HepG2 (cell line): Measurements from ENCODE around the gene SRSF1. TPM values are rescaled to one million over a fixed set of nuclear protein-coding genes. Genes with fewer than 3 reads are reported as not detected.

Source experiments
- CBFB ChIP-seq: sonication (generic); formaldehyde crosslinking; IDR thresholded peaks from 2 replicates; pipeline ENCODE4 v1.4.0; 2020; ENCODE audit warnings: missing genetic modification reagents
- CBX1 ChIP-seq: IDR thresholded peaks from one replicate; pipeline ENCODE4 v1.6.1; 2016; ENCODE audit warnings: antibody characterized with exemption, low read depth
- CEBPG ChIP-seq: IDR thresholded peaks from 2 replicates; pipeline ENCODE4 v1.6.1; 2016
- ELF3 ChIP-seq: IDR thresholded peaks from 2 replicates; pipeline ENCODE4 v1.6.1; 2016; ENCODE audit warnings: missing genetic modification reagents, missing compliant biosample characterization
- FOXK1 ChIP-seq: sonication (generic); formaldehyde crosslinking; IDR thresholded peaks from 2 replicates; pipeline ENCODE4 v1.4.0; 2020; ENCODE audit warnings: low read depth, missing genetic modification reagents, borderline replicate concordance
- HCFC1 ChIP-seq: fragments of 150-350 bp; IDR thresholded peaks from 2 replicates; pipeline ENCODE4 v1.6.1; 2014; ENCODE audit warnings: low read depth, low read length
- HOXD1 ChIP-seq: sonication (generic); formaldehyde crosslinking; IDR thresholded peaks from 2 replicates; pipeline ENCODE4 v1.5.0; 2020; ENCODE audit warnings: missing genetic modification reagents
- MXD4 ChIP-seq: IDR thresholded peaks from 2 replicates; pipeline ENCODE4 v1.6.1; 2016; ENCODE audit warnings: mild to moderate bottlenecking, missing biosample characterization, missing genetic modification reagents
- MYNN ChIP-seq: sonication (generic); formaldehyde crosslinking; IDR thresholded peaks from 2 replicates; pipeline ENCODE4 v1.4.0; 2020; ENCODE audit warnings: mild to moderate bottlenecking, low read depth, missing genetic modification reagents
- RAD51 ChIP-seq: fragments of 450-650 bp; IDR thresholded peaks from 2 replicates; pipeline ENCODE4 v1.6.1; 2016; ENCODE audit warnings: borderline replicate concordance
- SIN3A ChIP-seq: IDR thresholded peaks from 2 replicates; pipeline ENCODE4 v1.6.1; 2011; ENCODE audit warnings: low read depth, mild to moderate bottlenecking, control low read depth, low read length, borderline replicate concordance
- SMARCC2 ChIP-seq: fragments of 450-650 bp; IDR thresholded peaks from 2 replicates; pipeline ENCODE4 v1.6.1; 2017; ENCODE audit warnings: antibody characterized with exemption, mild to moderate bottlenecking
- SRY ChIP-seq: sonication (generic); formaldehyde crosslinking; IDR thresholded peaks from 2 replicates; pipeline ENCODE4 v1.8.0; 2022; ENCODE audit warnings: mild to moderate bottlenecking, missing genetic modification reagents
- YEATS4 ChIP-seq: sonication (generic); formaldehyde crosslinking; IDR thresholded peaks from 2 replicates; pipeline ENCODE4 v1.4.0; 2020; ENCODE audit warnings: missing genetic modification reagents, borderline replicate concordance
- ZBTB43 ChIP-seq: sonication (generic); formaldehyde crosslinking; conservative IDR thresholded peaks from 2 replicates; pipeline ENCODE4 v1.4.0; 2020; ENCODE audit warnings: missing genetic modification reagents
- ZFP1 ChIP-seq: IDR thresholded peaks from 2 replicates; pipeline ENCODE4 v1.6.1; 2016
- ZFYVE20 ChIP-seq: sonication (generic); formaldehyde crosslinking; IDR thresholded peaks from 2 replicates; pipeline ENCODE4 v1.8.0; 2023; ENCODE audit warnings: low read depth, mild to moderate bottlenecking, moderate library complexity, missing genetic modification reagents, borderline replicate concordance
- ZMAT5 ChIP-seq: sonication (generic); formaldehyde crosslinking; IDR thresholded peaks from 2 replicates; pipeline ENCODE4 v1.5.0; 2020; ENCODE audit warnings: mild to moderate bottlenecking, low read depth, missing genetic modification reagents, borderline replicate concordance
- ZNF34 ChIP-seq: sonication (generic); formaldehyde crosslinking; IDR thresholded peaks from 2 replicates; pipeline ENCODE4 v1.4.0; 2020; ENCODE audit warnings: mild to moderate bottlenecking, missing genetic modification reagents, borderline replicate concordance
- ZNF569 ChIP-seq: sonication (generic); formaldehyde crosslinking; IDR thresholded peaks from 2 replicates; pipeline ENCODE4 v1.5.0; 2020; ENCODE audit warnings: mild to moderate bottlenecking, missing genetic modification reagents, moderate library complexity, borderline replicate concordance
- ZNF615 ChIP-seq: sonication (generic); formaldehyde crosslinking; IDR thresholded peaks from 2 replicates; pipeline ENCODE4 v1.5.0; 2020; ENCODE audit warnings: mild to moderate bottlenecking, missing genetic modification reagents, borderline replicate concordance
- ZSCAN5A ChIP-seq: sonication (generic); formaldehyde crosslinking; IDR thresholded peaks from 2 replicates; pipeline ENCODE4 v1.8.0; 2022; ENCODE audit warnings: mild to moderate bottlenecking, missing genetic modification reagents, borderline replicate concordance
- polyA plus RNA-seq, 8 experiments: library from polyadenylated mRNA; depleted of rRNA in 3 of 8; stranded (reverse) in 7 of 8; unstranded in 1 of 8; fragments of >200 nt; fragmentation: Illumina TruSeq in 4 of 8; extraction: Trizol in 4 of 8; gene quantifications; 2 replicates each; pipeline versions ENCODE4 v1.2.1 to v1.2.3, GENCODE V29; 2011 to 2016; ENCODE audit warnings: low read depth in 4 of 8, missing spikeins in 1 of 8, mixed read lengths in 1 of 8; ENCODE audit not compliant: insufficient read depth in 1 of 8
- total RNA-seq, 5 experiments: library from RNA; depleted of rRNA; stranded (reverse); fragments of >200 nt; fragmentation: Illumina TruSeq; extraction: Trizol; gene quantifications; 2 replicates each; pipeline ENCODE4 v1.2.3, GENCODE V29; 2016; ENCODE audit warnings: low read depth in 1 of 5
- TF ChIP-seq, protein P1 (sequence below): IDR thresholded peaks from 2 replicates; pipeline ENCODE4 v1.6.1; 2016; ENCODE audit warnings: low read depth

Gene SRSF1
- total and polyA plus RNA-seq, 2 of the 13 experiments (the other 11 are each of a cell fraction or from before 2014, with no cell fraction given), result 142 to 445 TPM

- peak; percentile 29; the same call in 1 of the 2 replicates for TF ChIP-seq ZSCAN5A (CRISPR knock-in tag)
- no peak for TF ChIP-seq ZNF615
- TF ChIP-seq CBFB (CRISPR knock-in tag), result no peak; the same call in 1 of the 2 replicates
- TF ChIP-seq HOXD1 (CRISPR knock-in tag), result peak; percentile 66
- no peak for TF ChIP-seq HCFC1
- TF ChIP-seq SMARCC2, result no peak
- TF ChIP-seq ZMAT5, result no peak
- no peak for TF ChIP-seq ELF3 (CRISPR knock-in tag)
- TF ChIP-seq ZNF34 (CRISPR knock-in tag), result no peak
- no peak for TF ChIP-seq MYNN
- no peak for TF ChIP-seq RAD51
- peak; percentile 66; the same call in 1 of the 2 replicates for TF ChIP-seq ZBTB43 (CRISPR knock-in tag)
- no peak for TF ChIP-seq ZFP1 (CRISPR knock-in tag)
- no peak for TF ChIP-seq CEBPG
- peak; percentile 77 for TF ChIP-seq YEATS4 (CRISPR knock-in tag)
- 0 out of 2 replicates have a peak, but pooled peaks have one; percentile 27 for TF ChIP-seq SIN3A
- TF ChIP-seq MXD4 (CRISPR knock-in tag), result no peak
- TF ChIP-seq FOXK1, result 0 out of 2 replicates have a peak, but pooled peaks have one; percentile 44
- no peak for TF ChIP-seq ZFYVE20
- no peak for TF ChIP-seq CBX1
- TF ChIP-seq, protein P1, sequence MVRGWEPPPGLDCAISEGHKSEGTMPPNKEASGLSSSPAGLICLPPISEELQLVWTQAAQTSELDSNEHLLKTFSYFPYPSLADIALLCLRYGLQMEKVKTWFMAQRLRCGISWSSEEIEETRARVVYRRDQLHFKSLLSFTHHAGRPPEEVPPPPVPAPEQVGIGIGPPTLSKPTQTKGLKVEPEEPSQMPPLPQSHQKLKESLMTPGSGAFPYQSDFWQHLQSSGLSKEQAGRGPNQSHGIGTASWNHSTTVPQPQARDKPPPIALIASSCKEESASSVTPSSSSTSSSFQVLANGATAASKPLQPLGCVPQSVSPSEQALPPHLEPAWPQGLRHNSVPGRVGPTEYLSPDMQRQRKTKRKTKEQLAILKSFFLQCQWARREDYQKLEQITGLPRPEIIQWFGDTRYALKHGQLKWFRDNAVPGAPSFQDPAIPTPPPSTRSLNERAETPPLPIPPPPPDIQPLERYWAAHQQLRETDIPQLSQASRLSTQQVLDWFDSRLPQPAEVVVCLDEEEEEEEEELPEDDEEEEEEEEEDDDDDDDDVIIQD (CRISPR knock-in tag), result no peak
- TF ChIP-seq SRY (CRISPR knock-in tag), result no peak; the same call in none of the 2 replicates
- TF ChIP-seq ZNF569, result no peak
These were observed 19.3 kb downstream of the SRSF1 start, which contains the start of gene VEZF1 (continued) for GRCh38 chr17:57987581-57988300.
